Fibroblast of gingiva (primary cell): Measurements from ENCODE around the gene SUSD1.

Source experiments
- DNase-seq: peaks from one replicate; pipeline ENCODE4 v3.0.0-alpha.2; 2011; ENCODE audit warnings: low read depth

The SUSD1 gene

GRCh38 chr9:112041536-112042243, 133.4 kb downstream of the SUSD1 start:
- peak; percentile 99 for DNase-seq

GRCh38 chr9:112041199-112041535, 133.9 kb downstream of the SUSD1 start:
- DNase-seq, result no peak

GRCh38 chr9:112038017-112038408, 137.1 kb downstream of the SUSD1 start:
- no peak for DNase-seq

GRCh38 chr9:112037281-112038016, 137.6 kb downstream of the SUSD1 start:
- DNase-seq, result peak; percentile 95

- DNase-seq, result no peak
These were observed 139.8 kb downstream of the SUSD1 start for GRCh38 chr9:112035166-112035826.

GRCh38 chr9:112034216-112034611, 140.9 kb downstream of the SUSD1 start:
- DNase-seq, result no peak

- DNase-seq, result no peak
These were observed 141.6 kb downstream of the SUSD1 start for GRCh38 chr9:112033237-112034215.

- peak; percentile 31 for DNase-seq
These were observed 142.4 kb downstream of the SUSD1 start for GRCh38 chr9:112032743-112033142.

GRCh38 chr9:112032009-112032408, 143.1 kb downstream of the SUSD1 start:
- DNase-seq, result no peak

GRCh38 chr9:112031400-112031799, 143.7 kb downstream of the SUSD1 start:
- no peak for DNase-seq

- DNase-seq, result peak; percentile 48
These were observed 145.1 kb downstream of the SUSD1 start for GRCh38 chr9:112029921-112030444.

- no peak for DNase-seq
These were observed 146.6 kb downstream of the SUSD1 start for GRCh38 chr9:112028242-112029221.

- no peak for DNase-seq
These were observed 149.2 kb downstream of the SUSD1 start for GRCh38 chr9:112025850-112026249.

GRCh38 chr9:112021742-112022141, 153.4 kb downstream of the SUSD1 start:
- no peak for DNase-seq

GRCh38 chr9:112020680-112021596, 154.2 kb downstream of the SUSD1 start:
- peak; percentile 24 for DNase-seq

GRCh38 chr9:112017878-112018277, 157.2 kb downstream of the SUSD1 start:
- no peak for DNase-seq

- no peak for DNase-seq
These were observed 159.4 kb downstream of the SUSD1 start for GRCh38 chr9:112015736-112016135.

GRCh38 chr9:112015149-112015548, 159.9 kb downstream of the SUSD1 start:
- DNase-seq, result no peak

GRCh38 chr9:112013266-112013665, 161.8 kb downstream of the SUSD1 start:
- no peak for DNase-seq
